ENCODE data around the gene TMEM164.

The TMEM164 gene

GRCh38 chrX:110131031-110131430 is 128.1 kb downstream of the TMEM164 start:
- no peak overlapping the region for H3K4me3 ChIP-seq (replicated peaks; ENCODE audit: insufficient read depth, low read length)
- H3K27ac ChIP-seq (replicated peaks), result no peak overlapping the region
- TF ChIP-seq REST (IDR thresholded peaks at IDR 0.05; ENCODE audit: insufficient replicate concordance, low read depth), result no peak
- no peak for TF ChIP-seq CTCF (IDR thresholded peaks at IDR 0.05; ENCODE audit: insufficient read depth, low read length)
- no peaks in the 10 kb centered on the region for H3K27me3 ChIP-seq (ENCODE audit: insufficient read depth, poor library complexity, severe bottlenecking)
- no peak for DNase-seq (ENCODE audit: low read depth in 1 of 2, low spot score in 1 of 2)

DNA sequence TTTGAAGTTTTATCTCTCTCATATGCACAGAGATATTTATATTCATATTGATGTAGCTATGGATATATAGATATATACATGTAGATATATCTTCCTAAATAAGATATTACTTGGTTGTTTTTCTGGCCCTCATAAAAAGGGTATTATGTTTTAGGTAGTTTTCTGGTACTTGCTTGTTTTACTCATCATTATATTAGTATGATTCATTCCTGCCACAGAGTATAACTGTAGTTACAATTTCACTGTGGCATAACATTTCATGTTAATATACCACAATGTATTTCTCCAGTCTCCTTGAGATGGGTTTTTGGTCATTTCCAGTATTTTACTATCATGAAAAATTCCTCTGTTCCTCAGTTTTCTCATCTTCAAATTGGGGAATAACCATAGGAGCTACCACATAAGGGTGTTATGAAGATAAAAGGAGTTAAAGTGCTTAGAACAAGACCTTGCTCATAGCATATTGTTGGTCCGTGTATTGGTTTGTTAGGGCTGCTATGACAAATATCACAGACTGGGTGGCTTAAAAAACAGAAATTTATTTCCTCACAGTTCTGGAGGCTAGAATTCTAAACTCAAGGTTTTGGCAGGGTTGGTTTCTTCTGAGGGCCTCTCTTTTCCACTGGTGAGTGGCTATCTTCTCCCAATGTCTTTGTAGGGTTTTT is 129.7 kb downstream of the TMEM164 start:
- H3K4me3 ChIP-seq (replicated peaks; ENCODE audit: insufficient read depth, low read length), result no peak overlapping the region
- H3K27me3 ChIP-seq (ENCODE audit: insufficient read depth, poor library complexity, severe bottlenecking), result no peaks in the 10 kb centered on the region
- TF ChIP-seq GABPA (IDR thresholded peaks at IDR 0.05; ENCODE audit: low read depth) (no peak), POLR2AphosphoS5 (IDR thresholded peaks at IDR 0.05; ENCODE audit: low read depth) (no peak), REST (IDR thresholded peaks at IDR 0.05; ENCODE audit: insufficient replicate concordance, low read depth) (no peak)
- H3K27ac ChIP-seq (replicated peaks), result no peak overlapping the region
- no peak for DNase-seq (ENCODE audit: low read depth in 1 of 2, low spot score in 1 of 2)

DNA sequence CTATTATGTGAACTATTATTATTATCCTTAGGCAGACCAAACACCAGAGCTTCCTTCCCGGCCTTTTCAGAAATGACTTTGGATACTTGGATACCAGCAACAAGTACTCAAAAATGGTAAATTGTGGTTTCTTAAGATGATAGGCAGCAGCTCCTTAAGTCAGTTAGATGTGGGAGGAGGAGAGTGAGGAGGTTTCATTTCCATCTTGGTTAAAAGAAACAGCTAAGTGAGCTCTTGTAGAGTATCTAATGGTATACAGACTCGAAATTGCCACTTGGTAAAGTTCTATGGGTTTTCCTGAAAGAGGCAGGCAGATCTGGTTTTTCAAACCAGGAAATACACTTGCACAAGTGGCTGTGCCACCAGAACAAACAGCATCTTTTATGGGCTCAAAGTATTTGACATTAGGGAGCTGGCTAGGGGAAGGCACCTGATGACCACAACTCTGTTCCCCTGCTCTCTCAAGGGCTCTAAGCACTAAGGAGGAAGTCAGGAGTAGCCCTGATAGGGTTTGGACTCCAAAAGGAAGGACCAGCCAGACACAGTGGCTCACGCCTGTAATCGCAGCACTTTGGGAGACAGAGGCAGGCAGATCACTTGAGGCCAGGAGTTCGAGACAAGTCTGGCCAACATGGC is 130.9 kb downstream of the TMEM164 start:
- Histone ChIP-seq H3K4me3 (replicated peaks; ENCODE audit: insufficient read depth, low read length) (no peak overlapping the region), H3K27me3 (ENCODE audit: insufficient read depth, poor library complexity, severe bottlenecking) (no peaks in the 10 kb centered on the region), H3K27ac (replicated peaks) (no peak overlapping the region)
- DNase-seq (ENCODE audit: low read depth in 1 of 2, low spot score in 1 of 2), result no peak
- TF ChIP-seq CTCF (IDR thresholded peaks at IDR 0.05; ENCODE audit: insufficient read depth, low read length) (no peak), SPI1 (IDR thresholded peaks at IDR 0.05; ENCODE audit: borderline replicate concordance, low read depth) (no peak), GABPA (IDR thresholded peaks at IDR 0.05; ENCODE audit: low read depth) (no peak), POLR2AphosphoS5 (IDR thresholded peaks at IDR 0.05; ENCODE audit: low read depth) (no peak), REST (IDR thresholded peaks at IDR 0.05; ENCODE audit: insufficient replicate concordance, low read depth) (no peak)
